Measurements from ENCODE around the gene PSEN1.

The PSEN1 gene

GRCh38 chr14:73216030-73216429, 79.7 kb downstream of the PSEN1 start:
- DNase-seq (ENCODE audit: extremely low read depth in 1 of 2, low read depth in 1 of 2), result no peak

- no peak for DNase-seq (ENCODE audit: extremely low read depth in 1 of 2, low read depth in 1 of 2)
These were observed 81.1 kb downstream of the PSEN1 start for GRCh38 chr14:73217411-73217810.

DNA sequence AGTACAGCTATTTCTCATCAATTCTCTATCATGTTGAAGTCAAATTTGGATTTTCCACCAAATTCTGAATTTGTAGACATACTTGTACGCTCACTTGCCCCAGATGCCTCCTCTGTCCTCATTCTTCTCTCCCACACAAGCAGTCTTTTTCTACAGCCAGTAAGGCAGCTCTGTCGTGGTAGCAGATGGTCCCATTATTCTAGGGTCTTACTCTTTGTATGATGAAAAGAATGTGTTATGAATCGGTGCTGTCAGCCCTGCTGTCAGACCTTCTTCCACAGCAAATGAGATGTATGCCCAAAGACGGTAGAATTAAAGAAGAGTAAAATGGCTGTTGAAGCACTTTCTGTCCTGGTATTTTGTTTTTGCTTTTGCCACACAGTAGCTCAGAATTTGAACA, 83.8 kb downstream of the PSEN1 start:
- DNase-seq (ENCODE audit: extremely low read depth in 1 of 2, low read depth in 1 of 2), result no peak

GRCh38 chr14:73220634-73221033, 84.3 kb downstream of the PSEN1 start:
- DNase-seq (ENCODE audit: extremely low read depth in 1 of 2, low read depth in 1 of 2), result no peak

DNA sequence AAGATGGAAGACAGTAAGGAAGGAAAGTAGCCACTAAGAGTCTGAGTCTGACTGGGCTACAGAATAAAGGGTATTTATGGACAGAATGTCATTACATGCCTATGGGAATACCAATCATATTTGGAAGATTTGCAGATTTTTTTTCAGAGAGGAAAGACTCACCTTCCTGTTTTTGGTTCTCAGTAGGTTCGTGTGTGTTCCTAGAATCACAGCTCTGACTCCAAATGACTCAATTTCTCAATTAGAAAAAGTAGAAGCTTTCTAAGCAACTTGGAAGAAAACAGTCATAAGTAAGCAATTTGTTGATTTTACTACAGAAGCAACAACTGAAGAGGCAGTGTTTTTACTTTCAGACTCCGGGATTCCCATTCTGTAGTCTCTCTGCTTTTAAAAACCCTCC, 85.6 kb downstream of the PSEN1 start:
- DNase-seq (ENCODE audit: extremely low read depth in 1 of 2, low read depth in 1 of 2), result no peak

DNA sequence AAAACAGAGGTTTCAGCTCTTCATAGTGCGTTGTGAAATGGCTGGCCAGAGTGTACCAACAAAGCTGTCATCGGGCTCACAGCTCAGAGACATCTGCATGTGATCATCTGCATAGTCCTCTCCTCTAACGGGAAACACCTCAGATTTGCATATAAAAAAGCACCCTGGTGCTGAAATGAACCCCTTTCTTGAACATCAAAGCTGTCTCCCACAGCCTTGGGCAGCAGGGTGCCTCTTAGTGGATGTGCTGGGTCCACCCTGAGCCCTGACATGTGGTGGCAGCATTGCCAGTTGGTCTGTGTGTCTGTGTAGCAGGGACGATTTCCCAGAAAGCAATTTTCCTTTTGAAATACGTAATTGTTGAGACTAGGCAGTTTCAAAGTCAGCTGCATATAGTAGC, 86.7 kb downstream of the PSEN1 start:
- no peak for DNase-seq (ENCODE audit: extremely low read depth in 1 of 2, low read depth in 1 of 2)

DNA sequence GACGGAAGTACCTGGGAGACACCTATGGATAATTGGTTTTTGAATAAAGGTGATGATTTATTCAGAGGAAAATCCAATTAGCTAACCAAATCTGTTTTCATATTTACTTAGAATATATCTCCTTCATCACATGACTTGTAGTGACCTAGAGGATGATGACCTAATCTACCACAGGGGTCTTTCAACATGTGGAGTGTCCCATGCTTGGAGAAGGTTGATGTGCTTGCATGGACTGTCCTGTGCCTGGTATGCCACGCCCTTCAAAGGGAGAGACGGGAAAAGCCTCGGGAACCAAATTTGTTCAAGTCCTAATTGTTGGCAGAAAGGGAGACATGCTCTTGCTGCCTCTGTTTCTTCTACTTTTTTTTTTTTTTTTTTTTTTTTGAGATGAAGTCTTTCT, 89.2 kb downstream of the PSEN1 start:
- DNase-seq (ENCODE audit: extremely low read depth in 1 of 2, low read depth in 1 of 2), result no peak

GRCh38 chr14:73227812-73228781, 91.8 kb downstream of the PSEN1 start:
- no peak for DNase-seq (ENCODE audit: extremely low read depth in 1 of 2, low read depth in 1 of 2)

DNA sequence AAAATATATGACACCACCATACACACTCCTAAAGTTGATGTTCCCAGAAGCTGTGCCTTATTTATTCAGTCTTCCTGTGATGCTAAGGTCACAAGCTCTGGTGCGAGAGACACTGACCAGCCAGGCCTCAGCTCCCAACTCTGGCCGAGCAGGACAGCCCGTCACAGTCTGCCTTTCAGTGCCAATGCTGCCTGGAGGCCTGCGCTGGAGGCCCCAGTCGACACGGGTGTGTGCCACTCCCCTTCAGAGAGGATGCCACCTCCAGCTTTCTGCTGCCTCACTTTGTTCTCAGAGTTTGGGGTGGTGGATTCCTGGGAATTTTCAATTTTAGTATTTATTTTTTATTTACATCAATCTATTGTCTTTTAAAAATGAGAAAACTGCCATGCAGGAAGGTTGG, 93.7 kb downstream of the PSEN1 start:
- no peak for DNase-seq (ENCODE audit: extremely low read depth in 1 of 2, low read depth in 1 of 2)

DNA sequence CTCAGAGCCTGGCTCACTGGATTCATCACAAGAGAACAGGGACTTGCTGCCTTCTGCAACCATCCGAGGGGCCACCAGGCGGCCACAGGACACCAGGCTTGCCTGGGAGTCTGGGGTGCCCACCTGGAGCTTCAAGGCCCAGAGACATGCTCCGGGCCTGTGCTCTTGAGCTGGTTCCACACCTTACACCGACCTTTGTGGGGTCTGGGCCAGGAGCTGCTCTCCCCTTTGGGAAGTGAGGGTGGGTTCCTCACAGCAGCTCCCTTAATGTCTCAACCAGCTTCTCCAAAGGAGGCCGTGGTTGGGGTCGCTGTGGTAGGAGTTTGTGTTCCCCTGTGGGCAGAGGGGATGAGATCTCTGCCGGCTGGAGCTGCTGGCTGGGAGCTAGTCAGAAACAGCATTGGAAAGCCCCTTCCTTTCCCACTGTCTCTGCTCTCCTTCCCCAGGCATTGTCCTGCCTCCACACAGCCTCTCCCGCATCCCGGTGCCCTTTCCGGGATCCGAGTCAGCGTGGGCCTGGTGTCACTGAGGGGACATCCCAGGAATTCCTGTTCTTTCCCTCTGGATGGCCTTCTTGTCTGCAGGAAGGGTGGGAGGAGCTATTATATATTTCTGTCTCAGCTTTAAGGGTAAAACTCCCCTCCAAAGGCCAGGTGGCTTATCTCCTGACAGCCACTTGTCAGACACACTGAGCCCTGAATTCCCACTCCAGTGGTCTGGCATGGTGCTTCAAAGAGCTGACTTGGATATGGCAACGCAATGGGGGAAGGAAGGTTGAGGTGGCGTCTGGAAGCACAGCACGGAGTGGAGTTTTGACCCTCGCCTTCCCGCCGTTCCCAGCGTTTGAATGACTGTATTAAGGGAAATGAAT, 95.9 kb downstream of the PSEN1 start:
- no peak for DNase-seq (ENCODE audit: extremely low read depth in 1 of 2, low read depth in 1 of 2)

GRCh38 chr14:73232984-73233383, 96.7 kb downstream of the PSEN1 start:
- DNase-seq (ENCODE audit: extremely low read depth in 1 of 2, low read depth in 1 of 2), result no peak

GRCh38 chr14:73233564-73233963, 97.3 kb downstream of the PSEN1 start:
- DNase-seq (ENCODE audit: extremely low read depth in 1 of 2, low read depth in 1 of 2), result no peak

- DNase-seq (ENCODE audit: extremely low read depth in 1 of 2, low read depth in 1 of 2), result no peak
These were observed 97.7 kb downstream of the PSEN1 start for GRCh38 chr14:73234029-73234428.

DNA sequence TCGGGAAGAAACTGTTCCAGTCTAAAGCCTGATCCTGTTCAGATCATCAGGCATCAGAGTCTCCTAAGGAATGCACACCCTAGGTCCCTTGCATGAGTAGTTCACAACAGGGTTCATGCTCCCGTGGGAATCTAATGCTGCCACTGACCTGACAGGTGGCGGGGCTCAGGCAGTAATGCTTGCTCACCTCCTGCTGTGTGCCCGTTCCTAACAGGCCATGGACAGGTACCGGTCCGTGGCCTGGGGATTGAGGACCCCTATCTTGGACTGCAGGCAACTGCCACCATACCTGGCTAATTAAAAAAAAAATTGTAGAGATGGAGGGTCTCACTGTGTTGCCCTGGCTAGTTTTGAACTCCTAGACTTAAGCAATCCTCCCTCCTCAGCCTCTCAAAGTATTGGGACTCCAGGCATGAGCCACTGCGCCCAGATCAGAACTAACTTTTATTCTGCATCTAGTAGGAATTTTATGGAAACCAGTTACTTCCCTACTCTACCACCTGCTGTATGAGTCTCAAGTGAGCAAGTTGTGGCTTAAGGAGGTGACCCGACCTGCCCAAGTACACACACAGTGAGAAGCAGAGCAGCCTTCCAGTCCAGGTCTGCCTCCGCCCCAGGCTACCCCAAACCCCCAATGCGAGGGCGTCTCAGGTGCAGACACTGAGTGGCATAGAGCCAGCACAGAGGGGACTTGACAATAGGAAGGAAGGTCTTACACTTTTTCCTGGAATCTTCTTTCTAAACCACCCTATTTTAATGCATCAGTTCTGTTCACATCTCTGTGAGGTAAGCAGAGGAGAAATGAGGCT, 98.5 kb downstream of the PSEN1 start:
- no peak for DNase-seq (ENCODE audit: extremely low read depth in 1 of 2, low read depth in 1 of 2)

- no peak for DNase-seq (ENCODE audit: extremely low read depth in 1 of 2, low read depth in 1 of 2)
These were observed 99.3 kb downstream of the PSEN1 start for GRCh38 chr14:73235531-73236155.

DNA sequence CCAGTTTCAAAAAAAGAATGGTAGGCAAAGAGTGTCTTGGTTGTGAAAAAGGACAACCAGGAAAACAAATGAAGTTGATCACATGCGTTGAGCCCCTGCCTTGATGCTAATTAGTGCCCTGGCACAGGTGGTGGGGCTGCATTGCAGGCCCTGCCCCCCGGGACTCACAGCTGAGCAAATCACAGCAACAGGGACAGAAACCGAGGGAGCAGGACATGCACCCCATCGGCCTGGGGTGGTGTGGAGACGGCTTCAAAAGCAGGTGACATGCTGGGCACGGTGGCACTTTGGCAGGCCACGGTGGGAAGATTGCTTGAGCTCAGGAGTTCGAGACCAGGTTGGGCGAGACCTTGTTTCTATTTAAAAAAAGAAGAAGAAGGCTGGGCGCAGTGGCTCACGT, 99.8 kb downstream of the PSEN1 start:
- no peak for DNase-seq (ENCODE audit: extremely low read depth in 1 of 2, low read depth in 1 of 2)

GRCh38 chr14:73236752-73237218, 100.5 kb downstream of the PSEN1 start:
- DNase-seq (ENCODE audit: extremely low read depth in 1 of 2, low read depth in 1 of 2), result no peak

DNA sequence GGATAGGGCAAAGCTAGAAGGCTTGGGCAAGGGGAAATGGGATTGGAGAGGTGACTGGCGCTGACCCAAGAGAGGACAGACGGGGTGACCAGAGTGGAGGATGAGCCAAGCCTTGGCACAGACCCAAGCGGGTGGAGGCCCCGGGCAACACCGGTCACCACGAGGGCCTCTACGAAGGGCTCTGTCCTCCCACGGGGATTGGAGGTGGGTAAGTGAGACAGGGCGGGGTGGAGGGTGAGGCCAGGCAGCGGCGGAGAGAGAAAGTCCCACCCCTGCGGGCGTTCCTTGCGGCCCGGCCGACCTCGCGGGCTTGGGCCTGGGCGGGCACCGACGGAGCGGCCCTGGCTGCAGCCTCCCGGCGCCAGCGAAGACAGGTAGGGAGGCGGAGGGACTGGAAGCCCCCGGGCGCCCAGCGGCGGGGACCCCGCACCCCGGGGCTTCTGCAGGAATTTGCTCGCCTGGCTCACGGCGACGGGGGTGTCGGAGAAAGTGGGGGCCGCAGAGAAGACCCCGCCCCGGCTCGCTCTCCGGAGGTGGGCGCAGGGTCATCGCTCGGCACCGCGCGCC, 101.0 kb downstream of the PSEN1 start, which contains the start of gene PAPLN:
TSS of gene PAPLN (plus strand) at position 288 of the 567 bp plus-strand sequence. CDS start 2,273 bp downstream, outside the sequence.
- DNase-seq (ENCODE audit: extremely low read depth in 1 of 2, low read depth in 1 of 2), result no peak

DNA sequence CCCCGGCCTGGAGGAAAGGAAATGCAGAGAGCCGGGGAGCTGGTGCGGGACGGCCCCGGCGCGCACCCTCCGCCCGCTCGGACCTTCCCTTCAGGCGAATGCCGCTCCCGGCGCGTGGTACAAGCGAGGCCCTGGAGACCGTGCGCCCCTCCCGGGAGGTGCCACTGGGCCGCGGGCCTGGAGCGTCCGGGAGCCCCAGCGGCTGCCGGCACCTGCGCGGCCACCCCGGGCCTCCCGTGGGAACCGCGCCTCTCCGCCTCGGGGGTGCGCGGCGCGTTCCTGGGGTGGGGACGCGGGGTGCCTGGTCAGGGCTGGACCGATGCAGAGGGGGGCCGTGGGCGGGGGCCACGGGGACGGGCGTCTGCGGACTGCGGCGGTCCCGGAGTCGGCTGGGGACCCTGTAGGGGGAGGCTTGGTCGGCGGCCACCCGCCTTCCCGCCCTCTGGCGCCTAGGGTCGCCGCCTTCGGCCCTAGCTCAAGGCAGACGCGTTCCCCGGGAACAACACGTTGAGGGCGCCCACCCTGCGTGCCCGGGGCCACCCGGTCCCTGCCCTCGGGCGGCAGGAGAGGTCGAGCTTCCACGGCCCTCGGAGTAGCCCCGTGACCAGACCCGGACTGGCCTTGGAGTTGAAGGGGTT, 101.6 kb downstream of the PSEN1 start:
- DNase-seq (ENCODE audit: extremely low read depth in 1 of 2, low read depth in 1 of 2), result no peak
